Measurements from ENCODE around the gene EEA1. TPM values are rescaled to one million over a fixed set of nuclear protein-coding genes. Genes with fewer than 3 reads are reported as not detected.
"Not testable (repeated sequence)": the region's sequence is repeated elsewhere in the genome, so short reads cannot be mapped to it uniquely, and the experiment has no call there.

Gene EEA1
- total RNA-seq, 2 donors from 2014 or later = 5.9 to 7.3 TPM

GRCh38 chr12:92803903-92804302 lies 125.2 kb downstream of the EEA1 start:
- peaks cover 0 to 6% of the 10 kb centered on the region in 2 donors for H3K36me3 ChIP-seq (replicated peaks in 1 of 2; ENCODE audit: insufficient read depth in 1 of 2, low read depth in 2 of 2)
- no peaks in the 10 kb centered on the region for H3K4me1 ChIP-seq
- H3K4me3 ChIP-seq = no peak overlapping the region
- no peaks in the 10 kb centered on the region for H3K27me3 ChIP-seq
- WGBS, 2 donors = 100% methylated on average over 1 of the region's 1 CpG
- H3K9me3 ChIP-seq = no peaks in the 10 kb centered on the region
- DNase-seq (no peak), ATAC-seq (no peak)
- intact Hi-C loops (cut with DNase I) = no loop called here
- no peak overlapping the region for H3K27ac ChIP-seq
- TF ChIP-seq CTCF (IDR thresholded peaks at IDR 0.05) (no peak), POLR2A (IDR thresholded peaks at IDR 0.05) (no peak)

- Histone ChIP-seq H3K4me1 (no peaks in the 10 kb centered on the region), H3K9me3 (no peaks in the 10 kb centered on the region), H3K27me3 (no peaks in the 10 kb centered on the region), H3K27ac (no peak overlapping the region), H3K36me3 (replicated peaks in 1 of 2; ENCODE audit: insufficient read depth in 1 of 2, low read depth in 2 of 2) (peaks cover 0 to 5% of the 10 kb centered on the region in 2 donors), H3K4me3 (no peak overlapping the region)
- DNase-seq = no peak
- WGBS, 2 donors = 68 to 70% methylated on average over 3 of the region's 3 CpGs
- no peak for TF ChIP-seq CTCF (IDR thresholded peaks at IDR 0.05)
- no peak for TF ChIP-seq POLR2A (IDR thresholded peaks at IDR 0.05)
- no peak for ATAC-seq
- intact Hi-C loops (cut with DNase I) = no loop called here
These were observed 126.2 kb downstream of the EEA1 start for GRCh38 chr12:92802906-92803305.

GRCh38 chr12:92796650-92797049 lies 132.4 kb downstream of the EEA1 start:
- no peak overlapping the region for H3K27ac ChIP-seq
- TF ChIP-seq CTCF (IDR thresholded peaks at IDR 0.05) = no peak
- DNase-seq (no peak), ATAC-seq (no peak)
- H3K4me1 ChIP-seq = no peaks in the 10 kb centered on the region
- H3K27me3 ChIP-seq = no peaks in the 10 kb centered on the region
- no peak overlapping the region for H3K4me3 ChIP-seq
- intact Hi-C loops (cut with DNase I) = no loop called here
- H3K36me3 ChIP-seq (replicated peaks in 1 of 2; ENCODE audit: insufficient read depth in 1 of 2, low read depth in 2 of 2) = peaks cover 5% of the 10 kb centered on the region in 2 donors
- no peaks in the 10 kb centered on the region for H3K9me3 ChIP-seq

- H3K27ac ChIP-seq = no peak overlapping the region
- no peak for DNase-seq
- H3K36me3 ChIP-seq (replicated peaks in 1 of 2; ENCODE audit: insufficient read depth in 1 of 2, low read depth in 2 of 2) = peaks cover 3 to 5% of the 10 kb centered on the region in 2 donors
- ATAC-seq = no peak
- no peak overlapping the region for H3K4me3 ChIP-seq
- intact Hi-C loops (cut with DNase I) = no loop called here
- no peak for TF ChIP-seq POLR2A (IDR thresholded peaks at IDR 0.05)
- no peak for TF ChIP-seq CTCF (IDR thresholded peaks at IDR 0.05)
- no peaks in the 10 kb centered on the region for H3K27me3 ChIP-seq
- H3K9me3 ChIP-seq = no peaks in the 10 kb centered on the region
- H3K4me1 ChIP-seq = no peaks in the 10 kb centered on the region
These were observed 134.3 kb downstream of the EEA1 start for GRCh38 chr12:92794814-92795213.

GRCh38 chr12:92794356-92794755 lies 134.7 kb downstream of the EEA1 start:
- H3K36me3 ChIP-seq (replicated peaks in 1 of 2; ENCODE audit: insufficient read depth in 1 of 2, low read depth in 2 of 2); H3K27me3 ChIP-seq; intact Hi-C loops (cut with DNase I); H3K4me1 ChIP-seq; H3K4me3 ChIP-seq; DNase-seq; H3K9me3 ChIP-seq; H3K27ac ChIP-seq; ATAC-seq: not testable (repeated sequence)
- WGBS, 2 donors = 92 to 95% methylated on average over 5 of the region's 5 CpGs
